ENCODE results near the gene SDF4.

Gene SDF4

DNA sequence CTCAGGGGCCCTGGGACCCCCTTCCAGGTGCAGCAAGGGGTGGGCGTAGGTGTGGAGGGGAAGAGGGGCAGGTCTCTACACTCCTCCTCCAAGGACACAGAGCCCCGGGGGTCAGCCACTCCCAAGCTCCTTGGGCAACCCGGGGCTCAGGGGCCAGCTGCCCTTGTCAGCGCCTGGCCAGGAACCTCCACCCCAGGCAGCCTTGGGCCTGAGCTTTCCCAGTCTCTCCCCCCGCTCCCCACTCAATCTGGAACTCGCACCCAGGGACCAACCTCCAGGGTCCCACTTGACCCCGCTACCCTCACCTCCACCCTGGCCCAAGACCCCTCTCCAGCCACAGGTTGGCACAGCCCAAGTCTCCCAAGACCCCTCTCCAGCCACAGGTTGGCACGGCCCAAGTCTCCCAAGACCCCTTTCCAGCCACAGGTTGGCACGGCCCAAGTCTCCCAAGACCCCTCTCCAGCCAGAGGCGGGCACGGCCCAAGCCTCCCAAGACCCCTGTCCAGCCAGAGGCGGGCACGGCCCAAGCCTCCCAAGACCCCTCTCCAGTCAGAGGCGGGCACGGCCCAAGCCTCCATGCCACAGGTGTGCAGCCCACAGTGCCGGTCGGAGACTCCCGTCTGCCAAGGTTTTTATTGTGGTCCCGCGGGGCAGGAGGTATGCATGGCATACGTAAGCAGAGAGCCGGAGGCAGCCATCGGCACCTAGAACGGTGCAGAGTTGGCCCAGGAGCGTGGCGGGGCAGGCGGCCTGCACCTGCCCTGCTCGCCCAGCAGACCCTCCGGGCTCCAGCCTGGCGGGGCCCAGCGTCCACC lies 20.9 kb downstream of the SDF4 start:
- DNase-seq = no peak

DNA sequence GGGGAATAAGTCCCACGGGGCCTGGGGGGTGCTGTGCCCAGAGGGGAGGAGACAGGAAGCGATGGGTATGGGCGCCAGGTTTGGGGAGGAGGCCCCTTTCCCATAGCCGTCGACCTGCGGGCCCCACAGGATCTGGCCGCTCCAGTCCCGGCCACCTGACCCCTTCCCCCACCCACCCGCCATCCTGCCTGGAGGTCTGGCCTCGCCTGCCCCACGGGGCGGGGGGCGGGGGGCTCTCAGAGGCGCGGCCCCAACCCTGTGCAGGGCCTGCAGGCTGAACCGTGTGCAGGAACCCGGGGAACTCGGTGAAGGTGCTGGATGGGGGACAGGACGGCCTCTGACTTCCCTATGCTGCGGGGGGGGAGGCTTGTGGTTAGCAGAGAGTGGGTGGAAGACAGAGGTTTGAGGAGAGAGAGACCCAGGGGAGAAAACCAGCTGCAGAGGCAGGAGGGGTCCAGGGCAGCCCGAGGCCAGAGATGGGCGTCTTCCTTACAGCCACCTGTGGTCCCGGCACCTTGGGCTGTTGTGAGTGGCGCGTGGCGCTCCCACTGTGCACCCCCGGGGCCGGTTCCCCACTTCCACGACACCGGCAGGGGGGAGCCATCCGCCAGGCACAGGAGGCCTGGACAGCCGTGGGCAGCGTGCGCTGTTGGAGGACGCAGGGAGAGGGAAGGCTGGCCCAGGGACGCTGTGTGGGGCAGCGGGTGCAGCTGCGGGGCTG lies 22.9 kb downstream of the SDF4 start:
- no peak for DNase-seq

DNA sequence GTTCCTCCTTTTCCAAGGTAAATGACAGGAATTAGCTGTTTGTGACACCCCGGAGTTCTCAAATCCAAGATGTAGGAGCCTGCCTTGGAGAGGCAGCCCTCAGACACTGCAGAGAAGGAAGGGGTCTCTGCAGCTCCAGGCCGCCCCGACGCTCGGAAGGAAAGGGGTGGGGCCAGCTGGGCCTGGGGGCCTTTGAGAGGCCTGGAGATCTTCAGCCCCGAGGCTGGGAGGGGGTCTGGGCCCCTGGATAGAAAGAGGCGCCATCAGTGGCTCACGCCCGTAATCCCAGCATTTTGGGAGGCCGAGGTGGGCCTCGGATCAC lies 24.3 kb downstream of the SDF4 start:
- DNase-seq = no peak

DNA sequence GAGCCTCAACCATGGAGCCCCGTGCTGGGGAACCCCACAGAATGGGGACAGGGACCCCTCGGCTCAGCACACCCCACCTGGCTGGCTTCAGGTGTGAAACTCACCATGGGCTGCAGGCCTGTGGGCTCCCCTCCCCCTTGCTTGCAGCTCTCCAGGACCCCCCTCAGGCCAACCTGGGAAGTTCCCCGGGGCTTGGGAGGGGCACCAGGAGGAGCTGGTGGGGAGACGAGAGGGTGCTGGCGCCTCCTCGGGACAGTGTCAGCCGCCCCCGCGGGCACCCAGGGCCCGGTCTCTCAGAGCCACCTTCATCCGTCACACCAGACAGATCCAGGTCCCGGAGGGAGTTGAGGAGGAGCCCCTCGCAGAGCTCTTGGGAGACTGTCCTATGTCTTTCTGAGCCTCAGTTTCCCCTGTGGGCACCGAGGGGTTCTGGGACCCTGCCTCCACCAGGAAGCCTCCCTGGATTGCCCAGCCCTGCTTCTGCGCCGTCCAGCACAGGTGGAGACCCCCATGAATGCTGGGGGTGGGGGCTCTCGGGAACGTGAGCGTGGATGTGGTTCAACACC lies 24.8 kb downstream of the SDF4 start:
- no peak for DNase-seq

DNA sequence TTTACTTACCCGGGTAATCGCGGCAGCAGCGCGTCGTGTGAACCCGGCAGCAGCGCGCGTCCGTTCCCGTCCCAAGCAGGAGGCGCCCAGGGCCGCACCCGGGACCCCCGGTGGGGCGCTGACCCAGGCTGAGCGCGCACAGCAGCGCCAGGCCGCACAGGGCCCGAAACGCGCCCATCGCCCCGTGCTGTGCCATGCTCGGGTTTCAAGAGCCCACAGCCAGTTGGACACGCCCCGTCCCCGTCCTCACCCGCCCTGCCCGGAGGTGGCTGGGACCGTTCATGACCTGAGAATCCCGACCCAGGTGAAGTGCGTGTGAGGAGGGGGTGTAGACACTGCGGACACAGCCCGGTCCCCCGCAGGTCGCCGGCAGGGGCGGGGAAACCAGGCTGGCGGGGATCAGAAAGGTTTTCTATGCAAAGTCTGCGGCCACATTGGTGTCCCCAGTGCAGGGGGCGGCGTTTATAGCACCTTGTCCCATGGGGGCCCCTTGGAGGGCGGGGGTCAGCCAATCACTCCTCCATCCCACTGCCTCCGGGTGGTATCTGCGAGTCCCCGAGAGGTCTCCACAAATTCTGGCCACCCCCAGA lies 25.3 kb downstream of the SDF4 start, which contains the start of gene TNFRSF18:
Gene TNFRSF18, minus strand, starts transcription at position 217 of the 590 bp plus-strand sequence. Its CDS starts 21 bp downstream, at position 196.
- DNase-seq = no peak

DNA sequence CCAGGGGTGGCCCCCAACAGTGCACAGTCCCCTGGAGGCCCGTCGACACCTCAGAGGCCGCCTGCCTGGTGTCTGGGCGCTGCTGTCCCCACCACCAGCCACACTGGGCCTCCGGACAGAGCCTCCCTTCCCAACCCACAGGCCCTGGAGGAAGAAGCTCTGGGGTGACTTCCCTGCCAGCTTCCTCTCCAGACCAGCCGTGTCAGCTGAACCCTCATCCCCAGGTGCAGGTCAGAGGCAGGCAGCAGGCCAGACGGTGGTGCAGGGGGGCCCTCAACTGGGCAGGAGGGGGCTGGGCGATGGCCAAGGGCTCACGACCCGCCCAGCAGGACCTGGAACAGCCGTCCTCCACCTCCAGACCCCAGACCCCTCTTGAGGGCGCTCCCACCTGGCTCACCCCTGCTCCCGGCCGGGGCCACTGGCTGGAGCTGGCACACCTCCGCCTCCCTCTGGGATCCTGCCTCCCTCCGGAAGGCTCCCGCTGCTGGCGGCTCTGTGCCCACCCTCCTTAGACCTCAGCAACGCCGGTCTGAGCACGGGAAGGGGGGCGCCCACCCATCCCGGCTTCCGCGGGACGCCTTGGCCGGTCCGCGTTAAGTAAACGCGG lies 25.9 kb downstream of the SDF4 start:
- DNase-seq = no peak

DNA sequence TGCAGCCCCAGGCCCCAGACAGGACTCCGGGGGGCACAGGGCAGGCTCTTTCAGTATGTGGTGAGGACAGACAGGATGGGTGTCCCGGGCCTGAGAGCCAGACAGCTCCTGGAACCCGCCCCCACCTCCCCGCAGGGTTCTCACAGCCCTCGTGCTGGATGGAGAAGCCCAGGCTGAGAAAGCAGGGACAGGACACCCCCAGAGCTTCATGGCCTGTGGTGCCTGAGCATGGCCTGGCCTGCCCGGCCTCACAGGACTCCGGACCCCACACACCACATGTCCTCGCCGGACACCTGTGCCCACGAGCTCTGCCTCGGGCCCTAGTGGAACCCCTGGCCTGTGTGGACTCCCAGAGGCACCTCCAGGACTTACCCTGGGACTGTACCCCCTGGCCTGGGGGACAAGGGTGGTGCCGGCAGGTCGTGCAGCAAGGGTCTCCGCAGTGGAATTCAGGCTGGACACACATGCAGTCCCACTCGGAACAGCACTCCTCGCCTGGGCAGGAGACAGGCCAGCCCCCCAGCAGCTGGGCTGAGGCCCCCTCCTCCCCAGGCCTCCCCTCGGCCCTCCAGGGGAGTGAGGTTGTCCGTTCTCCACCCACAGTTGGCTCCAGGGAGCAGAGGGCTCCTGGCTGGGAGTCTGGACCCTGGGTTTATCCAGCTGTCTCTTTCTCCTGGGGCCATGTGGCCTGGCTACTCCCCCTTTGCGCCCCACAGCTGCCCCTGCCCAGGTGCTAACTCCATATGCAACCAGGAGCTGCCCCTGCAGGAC lies 26.6 kb downstream of the SDF4 start:
- DNase-seq = no peak

DNA sequence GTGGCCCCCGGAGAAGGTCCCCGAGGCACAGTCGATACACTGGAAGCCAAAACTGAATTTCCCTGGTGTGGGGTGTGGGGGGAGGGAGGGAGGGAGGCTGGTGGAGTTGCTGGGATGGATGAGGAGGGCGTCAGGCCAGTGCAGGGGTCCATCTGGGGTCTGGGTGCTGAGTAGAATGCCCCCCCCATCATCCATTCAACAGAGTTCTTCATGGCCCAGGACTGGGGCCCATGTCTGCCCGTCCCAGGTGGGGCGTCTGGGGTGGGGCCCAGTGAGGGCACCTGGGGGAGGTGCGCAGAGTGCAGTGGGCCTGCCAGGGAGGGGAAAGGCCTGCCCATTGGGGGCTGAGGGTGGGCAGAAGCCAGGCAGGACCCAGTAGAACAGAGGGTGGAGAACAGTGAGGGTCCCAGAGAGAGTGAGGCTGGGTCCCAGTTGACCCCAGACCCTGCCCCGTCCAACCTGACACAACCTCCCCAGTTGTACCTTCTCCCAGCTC lies 27.3 kb downstream of the SDF4 start:
- no peak for DNase-seq

DNA sequence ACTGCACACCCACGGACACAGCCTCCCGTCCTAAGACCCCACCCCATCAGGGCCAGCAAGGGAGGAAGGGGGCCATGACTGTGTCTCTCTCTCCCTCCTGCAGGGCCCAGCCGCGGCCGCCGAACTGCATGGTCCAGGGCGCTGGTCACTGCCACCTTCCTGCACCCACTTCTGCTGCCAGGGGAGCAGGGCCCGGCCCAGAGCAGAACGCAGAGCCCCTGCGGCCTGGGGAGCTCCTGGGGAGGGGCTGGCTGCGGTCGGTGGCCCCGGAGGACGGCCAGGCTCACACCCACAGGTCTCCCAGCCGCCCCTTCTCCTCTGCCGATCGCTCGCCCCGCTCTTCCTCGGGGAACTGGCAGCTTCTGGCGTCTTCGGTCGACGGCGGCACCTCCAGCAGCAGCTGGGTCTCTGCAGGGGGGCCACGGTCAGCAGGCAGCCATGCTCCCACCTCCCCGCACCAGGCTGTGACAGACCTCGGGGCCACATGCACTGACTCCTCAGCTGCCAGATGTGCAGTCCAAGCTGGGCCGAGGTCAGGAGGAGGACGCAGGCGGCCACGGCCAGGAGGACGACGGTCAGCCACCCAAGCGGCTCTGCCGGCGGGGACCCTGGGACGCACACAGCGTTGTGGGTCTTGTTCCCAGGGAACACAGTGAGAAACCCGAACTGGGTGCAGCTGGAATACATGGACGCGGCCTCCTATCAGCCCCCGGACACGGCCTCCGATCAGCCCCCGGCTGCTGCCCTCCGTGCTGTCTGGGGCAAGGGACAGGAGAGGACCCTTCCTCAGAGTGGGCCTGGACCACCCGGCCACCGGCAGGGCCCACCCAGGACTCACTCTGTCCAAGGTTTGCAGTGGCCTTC lies 28.0 kb downstream of the SDF4 start:
- DNase-seq = no peak

DNA sequence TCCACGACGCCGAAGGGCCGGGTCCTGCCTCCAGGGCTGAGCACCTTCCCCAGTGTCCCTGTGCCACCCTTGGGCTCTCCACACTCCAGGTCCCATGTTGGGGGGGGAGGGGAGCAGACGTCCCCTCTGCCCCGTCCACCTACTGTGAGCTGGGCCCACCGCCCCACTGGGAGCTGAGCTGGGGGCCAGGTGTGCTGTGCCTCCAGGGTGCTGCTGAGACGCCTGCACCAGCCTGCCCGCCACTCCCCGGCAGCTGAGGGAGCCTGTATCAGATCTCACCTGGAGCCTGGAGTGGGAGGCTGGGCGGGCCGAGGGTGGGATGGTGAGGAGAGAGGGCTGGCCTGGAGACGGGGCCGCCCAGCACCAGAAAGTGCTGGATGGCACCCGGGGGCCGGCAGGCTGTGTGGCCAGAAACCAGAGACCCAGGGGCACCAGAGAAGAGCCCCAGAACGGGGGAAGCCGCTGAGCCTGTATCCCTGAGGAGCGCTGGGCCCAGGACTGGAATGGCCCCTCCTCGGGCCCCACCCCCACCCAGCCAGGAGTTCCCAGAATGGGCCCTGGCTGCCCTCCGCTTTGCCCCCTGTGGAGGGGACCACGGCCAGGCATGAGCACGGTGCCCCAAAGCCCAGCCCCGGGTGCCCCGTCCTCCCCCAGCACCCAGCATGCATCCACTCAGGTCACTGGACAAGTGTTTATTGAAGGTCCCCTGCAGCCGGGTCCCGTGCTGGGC lies 28.8 kb downstream of the SDF4 start:
- no peak for DNase-seq

DNA sequence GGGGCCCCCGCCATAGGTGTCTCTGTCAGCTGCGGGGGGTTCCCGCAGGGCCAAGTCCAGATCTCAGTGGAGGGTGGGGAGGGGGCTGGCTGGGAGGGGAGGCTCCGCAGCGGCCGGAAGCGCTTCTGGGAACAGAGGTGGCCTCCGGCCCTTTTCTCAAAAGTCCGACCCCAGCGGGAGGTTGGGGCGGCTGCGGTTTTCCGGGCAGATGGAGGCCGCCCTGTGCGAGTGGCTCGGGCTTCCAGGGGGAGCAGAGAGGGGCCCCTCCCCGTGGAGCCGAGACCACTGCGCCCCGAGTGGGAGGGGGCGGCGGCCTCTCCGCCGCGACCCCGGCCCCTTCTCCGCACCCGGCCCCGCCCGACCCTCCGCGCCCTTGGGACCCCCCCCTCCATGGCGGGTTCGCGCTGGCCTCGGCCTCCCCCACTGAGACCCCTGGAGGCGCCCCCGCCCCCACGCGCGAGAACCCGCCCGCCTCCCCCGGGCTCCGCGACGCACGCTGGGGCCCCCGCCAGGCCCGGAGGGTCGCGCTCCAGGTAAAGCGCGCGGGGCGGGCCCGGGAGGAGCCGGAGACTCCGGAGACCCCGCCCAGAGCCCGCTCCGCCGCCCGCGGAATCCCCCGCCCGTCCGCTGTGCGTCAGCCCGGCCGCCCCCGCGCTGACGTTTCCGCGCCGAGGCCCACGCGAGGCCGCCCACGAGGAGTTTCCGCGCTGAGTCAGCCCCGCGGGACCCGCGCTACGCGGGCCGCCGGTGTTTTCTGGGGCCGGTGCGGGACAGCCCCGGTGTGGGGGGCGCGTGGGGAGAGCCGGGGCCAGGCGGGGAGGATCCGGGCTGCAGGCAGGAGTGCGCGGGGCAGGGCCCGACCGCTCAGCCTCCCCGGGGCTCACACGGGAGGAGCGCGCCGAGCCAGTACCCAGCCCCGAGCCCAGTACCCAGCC lies 30.7 kb downstream of the SDF4 start:
- DNase-seq = peak; percentile 33

DNA sequence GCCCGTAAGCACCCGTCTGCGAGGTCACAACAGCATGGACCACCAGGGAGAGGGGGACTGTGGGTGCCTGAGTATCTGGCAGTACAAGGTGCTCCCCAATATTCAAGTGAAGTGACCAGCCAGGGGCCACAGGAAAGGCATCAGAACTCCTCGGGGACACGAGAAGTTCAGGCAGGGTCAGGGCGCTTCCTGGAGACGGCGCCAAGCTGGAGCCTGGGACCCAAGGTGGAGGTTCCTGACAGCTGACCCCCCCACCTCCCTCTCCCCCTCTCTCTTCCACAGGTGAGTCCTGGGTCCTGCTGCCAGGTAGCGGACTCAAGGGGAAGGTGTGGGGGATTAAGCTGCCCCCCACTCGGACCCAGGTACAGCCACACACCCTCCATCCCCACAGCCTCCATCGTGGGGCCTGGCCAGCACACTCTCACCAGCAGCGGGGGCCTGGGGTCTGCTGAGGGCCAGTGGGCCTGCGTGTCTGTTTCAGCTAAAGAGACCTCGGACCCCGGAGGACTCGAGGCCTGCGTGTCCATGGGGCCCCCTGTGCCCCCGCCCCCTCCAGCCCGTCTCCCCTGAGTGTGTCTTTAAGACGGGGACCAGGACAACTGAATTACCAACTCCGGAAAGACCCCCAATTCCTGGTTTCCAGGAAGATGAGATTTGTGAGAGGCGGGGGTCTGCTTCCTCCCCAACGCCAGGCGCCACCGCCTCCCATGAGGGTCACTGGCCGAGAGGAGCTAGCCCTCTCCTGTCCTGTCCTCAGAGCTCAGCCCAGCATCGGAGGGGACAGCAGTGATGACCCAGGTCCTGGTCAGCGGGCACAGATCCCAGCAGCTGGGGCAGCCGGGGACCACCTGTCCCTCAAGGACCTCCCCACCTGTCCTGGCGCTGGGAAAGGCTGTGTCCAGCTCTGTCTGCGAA lies 31.6 kb downstream of the SDF4 start:
- no peak for DNase-seq

DNA sequence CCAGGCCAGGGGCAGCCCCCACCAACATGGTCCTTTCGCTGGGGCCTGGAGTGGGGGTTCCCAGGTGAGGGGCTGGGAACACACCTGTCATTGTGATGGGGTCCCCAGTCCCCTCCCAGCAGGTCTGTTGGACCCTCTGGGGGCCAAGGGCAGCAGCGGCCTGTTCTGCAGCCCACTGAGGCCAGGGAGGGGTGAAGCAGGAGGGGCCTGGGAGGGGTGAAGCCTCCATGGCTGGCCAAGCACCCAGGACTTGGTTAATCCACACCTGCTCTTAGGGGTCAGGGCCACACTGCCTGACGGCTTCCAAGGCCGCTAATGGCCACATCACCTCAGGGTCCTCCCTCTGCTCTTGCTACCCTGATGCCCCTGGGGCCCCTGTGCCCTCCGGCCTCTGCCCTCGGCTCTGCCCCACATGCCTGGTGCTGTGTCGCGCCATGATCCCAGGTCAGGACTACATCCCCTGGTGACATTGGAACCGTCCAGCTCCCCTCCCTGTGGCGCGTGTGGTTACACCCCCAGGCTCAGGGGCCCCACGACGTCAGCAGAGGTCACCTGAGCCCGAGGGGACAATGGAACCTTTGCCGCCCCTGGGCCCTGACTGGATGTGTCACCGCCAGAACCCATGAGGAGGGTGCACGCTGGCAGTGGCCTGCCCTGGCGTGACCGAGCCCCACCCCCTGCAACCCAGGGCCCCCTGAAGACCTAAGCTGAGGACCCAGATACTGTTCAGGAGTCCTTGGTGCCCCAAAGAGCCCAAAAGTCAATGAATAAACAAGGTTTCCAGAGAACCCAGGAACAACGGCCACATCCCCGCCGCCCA lies 32.5 kb downstream of the SDF4 start:
- no peak for DNase-seq

DNA sequence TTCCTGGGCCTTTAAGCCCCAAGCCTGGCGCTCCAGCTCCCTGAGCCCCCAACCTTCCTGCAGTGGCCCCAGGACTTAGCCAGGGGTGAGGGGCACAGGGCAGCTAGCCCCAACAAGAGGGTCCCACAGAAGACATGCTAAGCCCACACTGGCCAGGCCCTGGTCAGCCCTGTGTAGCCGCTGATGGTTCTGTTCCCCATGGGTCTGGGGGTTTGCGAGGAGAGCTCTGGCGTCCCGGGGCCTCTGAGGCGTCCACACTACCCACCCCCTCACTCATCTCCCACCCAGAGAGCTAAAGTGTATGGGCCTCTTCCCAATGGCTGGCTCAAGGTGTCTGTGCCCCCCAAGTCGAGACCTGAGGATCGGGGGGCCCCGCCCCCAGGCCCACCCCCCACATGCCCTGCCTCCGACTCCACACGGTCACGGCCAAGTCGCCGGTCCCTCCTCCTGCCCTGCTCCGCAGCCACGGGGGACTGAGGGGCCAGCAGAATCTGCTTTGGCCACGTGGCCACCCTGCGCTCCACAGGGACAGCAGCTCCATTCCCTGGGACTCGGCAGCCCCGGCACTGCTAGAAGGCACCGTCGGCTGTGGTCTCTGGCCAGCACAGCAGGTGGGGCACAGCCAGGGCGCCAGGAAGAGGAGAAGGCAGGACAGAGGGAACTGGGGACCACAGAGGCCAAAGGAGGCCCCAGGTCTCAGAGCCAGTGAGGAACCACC lies 33.2 kb downstream of the SDF4 start:
- no peak for DNase-seq

DNA sequence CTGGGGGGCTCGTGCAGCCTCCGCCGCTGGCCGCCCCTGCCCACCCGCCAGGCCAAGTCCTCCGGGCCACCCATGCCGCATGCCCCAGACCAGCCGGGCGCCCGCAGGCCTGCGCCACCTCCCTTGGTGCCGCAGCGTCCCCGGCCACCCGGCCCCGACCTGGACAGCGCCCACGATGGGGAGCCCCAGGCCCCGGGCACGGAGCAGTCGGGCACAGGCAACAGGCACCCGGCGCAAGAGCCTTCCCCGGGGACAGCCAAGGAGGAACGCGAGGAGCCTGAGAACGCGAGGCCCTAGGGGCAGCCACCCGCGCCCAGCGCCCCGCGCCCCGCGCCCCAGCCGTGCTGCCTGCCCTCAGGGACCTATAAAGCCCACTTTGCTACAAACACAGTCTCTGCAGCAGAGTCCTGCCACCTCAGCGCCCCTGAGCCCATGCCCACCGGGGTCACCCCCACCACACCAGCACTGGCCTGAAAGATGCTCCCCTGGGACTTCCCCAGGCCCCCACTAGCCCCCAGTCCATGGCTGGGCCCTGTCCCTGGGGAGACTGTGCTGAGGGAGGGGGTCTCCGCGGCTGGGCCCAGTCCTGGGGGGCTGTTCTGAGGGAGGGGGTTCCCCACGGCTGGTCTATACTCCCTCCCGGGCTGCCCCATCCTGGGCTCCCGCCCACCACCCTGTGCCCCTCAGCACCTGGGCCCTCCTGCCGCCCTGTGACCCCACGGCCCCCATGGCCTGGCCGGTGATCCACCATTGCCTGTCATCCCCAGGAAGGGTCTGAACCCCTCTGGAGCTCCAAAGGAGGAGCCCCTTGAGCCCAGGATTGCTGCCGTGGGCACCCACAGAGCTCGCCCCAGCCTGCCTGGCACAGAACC lies 34.0 kb downstream of the SDF4 start:
- DNase-seq = no peak

DNA sequence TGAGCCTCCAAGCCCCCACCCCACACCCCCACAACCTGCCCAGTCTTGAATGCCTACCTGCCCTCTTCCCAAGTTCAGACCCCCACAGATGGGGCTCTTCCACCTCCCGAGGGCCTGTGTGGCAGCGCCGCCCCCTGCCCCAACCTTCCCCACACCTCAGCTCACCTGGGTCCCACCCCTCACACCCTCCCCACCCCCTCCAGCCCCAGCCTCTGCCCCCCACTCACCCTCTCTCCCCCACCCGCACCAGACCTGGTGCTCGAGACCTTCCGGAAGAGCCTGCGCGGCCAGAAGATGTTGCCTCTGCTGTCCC lies 34.7 kb downstream of the SDF4 start:
- DNase-seq = no peak
